GM23248 (cell line): ENCODE results near the gene NEGR1.

ENCODE experiments used
- EZH2 ChIP-seq: fragments of 200-600 bp; sonication (generic); IDR thresholded peaks from 2 replicates; pipeline ENCODE4 v1.6.1; 2018; ENCODE audit warnings: antibody characterized with exemption, mild to moderate bottlenecking; ENCODE audit not compliant: insufficient read depth, poor library complexity, severe bottlenecking
- EZH2phosphoT487 ChIP-seq: fragments of 200-600 bp; sonication (generic); IDR thresholded peaks from 2 replicates; pipeline ENCODE4 v1.6.1; 2018; ENCODE audit warnings: antibody characterized with exemption, moderate library complexity, mild to moderate bottlenecking, low read depth; ENCODE audit not compliant: insufficient read depth

DNA sequence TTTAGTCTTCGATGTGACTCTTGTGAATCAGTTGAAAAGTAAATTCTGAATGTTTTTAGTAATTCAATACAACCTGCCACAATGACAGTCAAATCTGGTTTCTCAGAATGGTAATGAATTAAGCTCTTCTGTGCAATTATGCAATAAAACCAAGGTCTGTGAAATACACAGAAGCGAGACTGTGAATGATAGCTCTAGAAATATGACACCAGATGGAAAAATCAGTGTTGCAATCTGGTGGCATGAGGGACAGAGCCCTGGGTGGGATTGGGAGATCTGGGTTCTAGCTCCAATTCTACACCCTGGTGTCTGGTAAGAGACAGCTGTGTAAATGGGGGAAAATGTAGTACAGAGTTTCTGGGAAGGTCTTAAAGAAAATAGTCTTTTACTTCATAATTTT, 615.1 kb downstream of the NEGR1 start:
- TF ChIP-seq EZH2: no peak
- TF ChIP-seq EZH2phosphoT487: no peak
